OCI-LY3 (cell line): ENCODE results near the gene TNS1.
"Not testable (repeated sequence)": the region's sequence is repeated elsewhere in the genome, so short reads cannot be mapped to it uniquely, and the experiment has no call there.

Source experiments
- EZH2phosphoT487 ChIP-seq: fragments of 200-600 bp; shearing (Covaris generic); IDR thresholded peaks from 2 replicates; pipeline ENCODE4 v1.6.1; 2018; ENCODE audit warnings: antibody characterized with exemption, mixed run types, low read depth
- TF ChIP-seq, protein P1 (sequence below): fragments of 200-600, 300-600 bp; sonication (generic); IDR thresholded peaks from 2 replicates; pipeline ENCODE4 v1.5.1; 2014; ENCODE audit warnings: antibody characterized with exemption, low read length, low read depth

DNA sequence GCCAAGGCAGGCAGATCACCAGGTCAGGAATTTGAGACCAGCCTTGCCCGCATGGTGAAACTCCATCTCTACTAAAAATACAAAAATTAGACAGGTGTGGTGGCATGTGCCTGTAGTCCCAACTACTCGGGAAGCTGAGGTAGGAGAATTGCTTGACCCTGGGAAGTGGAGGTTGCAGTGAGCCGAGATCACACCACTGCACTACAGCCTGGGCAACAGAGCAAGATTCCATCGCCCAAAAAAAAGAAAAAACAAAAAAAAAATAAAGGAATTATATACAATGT, 16.0 kb upstream of the TNS1 start:
- TF ChIP-seq, protein P1, sequence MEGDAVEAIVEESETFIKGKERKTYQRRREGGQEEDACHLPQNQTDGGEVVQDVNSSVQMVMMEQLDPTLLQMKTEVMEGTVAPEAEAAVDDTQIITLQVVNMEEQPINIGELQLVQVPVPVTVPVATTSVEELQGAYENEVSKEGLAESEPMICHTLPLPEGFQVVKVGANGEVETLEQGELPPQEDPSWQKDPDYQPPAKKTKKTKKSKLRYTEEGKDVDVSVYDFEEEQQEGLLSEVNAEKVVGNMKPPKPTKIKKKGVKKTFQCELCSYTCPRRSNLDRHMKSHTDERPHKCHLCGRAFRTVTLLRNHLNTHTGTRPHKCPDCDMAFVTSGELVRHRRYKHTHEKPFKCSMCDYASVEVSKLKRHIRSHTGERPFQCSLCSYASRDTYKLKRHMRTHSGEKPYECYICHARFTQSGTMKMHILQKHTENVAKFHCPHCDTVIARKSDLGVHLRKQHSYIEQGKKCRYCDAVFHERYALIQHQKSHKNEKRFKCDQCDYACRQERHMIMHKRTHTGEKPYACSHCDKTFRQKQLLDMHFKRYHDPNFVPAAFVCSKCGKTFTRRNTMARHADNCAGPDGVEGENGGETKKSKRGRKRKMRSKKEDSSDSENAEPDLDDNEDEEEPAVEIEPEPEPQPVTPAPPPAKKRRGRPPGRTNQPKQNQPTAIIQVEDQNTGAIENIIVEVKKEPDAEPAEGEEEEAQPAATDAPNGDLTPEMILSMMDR: not testable (repeated sequence)
- TF ChIP-seq EZH2phosphoT487: not testable (repeated sequence)
